Liver (tissue), 3 donors: Measurements from ENCODE around the gene CCDC200.

Experiments
- ATF3 ChIP-seq: IDR thresholded peaks from 2 replicates; pipeline ENCODE4 v1.6.1; 2016; ENCODE audit warnings: antibody characterized with exemption
- CTCF ChIP-seq: fragments of 150-350 bp; IDR thresholded peaks from 2 replicates; pipeline ENCODE4 v1.5.1; 2017; ENCODE audit warnings: improper control_type of control experiment, low read depth, low read length; ENCODE audit not compliant: missing input control
- FOXA1 ChIP-seq: IDR thresholded peaks from 2 replicates; pipeline ENCODE4 v1.6.1; 2016; ENCODE audit warnings: antibody characterized with exemption
- GABPA ChIP-seq, 2 donors: IDR thresholded peaks in 1 of 2; conservative IDR thresholded peaks in 1 of 2; 2 replicates each; pipeline ENCODE4 v1.6.1; 2016; ENCODE audit warnings: antibody characterized with exemption in 2 of 2, mild to moderate bottlenecking in 1 of 2, moderate library complexity in 1 of 2
- HNF4G ChIP-seq: IDR thresholded peaks from 2 replicates; pipeline ENCODE4 v1.6.1; 2016; ENCODE audit warnings: antibody characterized with exemption
- JUND ChIP-seq, 2 donors: IDR thresholded peaks; 2 replicates each; pipeline ENCODE4 v1.6.1; 2016; ENCODE audit warnings: antibody characterized with exemption in 2 of 2
- MAX ChIP-seq: IDR thresholded peaks from 2 replicates; pipeline ENCODE4 v1.6.1; 2016; ENCODE audit warnings: antibody characterized with exemption
- RAD21 ChIP-seq, 2 donors: IDR thresholded peaks; 2 replicates each; pipeline ENCODE4 v1.6.1; 2016; ENCODE audit warnings: antibody characterized with exemption in 2 of 2, mild to moderate bottlenecking in 2 of 2
- REST ChIP-seq: IDR thresholded peaks from 2 replicates; pipeline ENCODE4 v1.6.1; 2016; ENCODE audit warnings: antibody characterized with exemption, mild to moderate bottlenecking
- RXRA ChIP-seq, 2 donors: IDR thresholded peaks; 2 replicates each; pipeline ENCODE4 v1.6.1; 2017 to 2018; ENCODE audit warnings: antibody characterized with exemption in 2 of 2, mild to moderate bottlenecking in 1 of 2
- SP1 ChIP-seq: IDR thresholded peaks from 2 replicates; pipeline ENCODE4 v1.6.1; 2018; ENCODE audit warnings: antibody characterized with exemption, mild to moderate bottlenecking
- TAF1 ChIP-seq: conservative IDR thresholded peaks from 2 replicates; pipeline ENCODE4 v1.6.1; 2016; ENCODE audit warnings: antibody characterized with exemption, mild to moderate bottlenecking
- YY1 ChIP-seq: IDR thresholded peaks from 2 replicates; pipeline ENCODE4 v1.6.1; 2016; ENCODE audit warnings: antibody characterized with exemption, mild to moderate bottlenecking
- ZBTB33 ChIP-seq: IDR thresholded peaks from 2 replicates; pipeline ENCODE4 v1.6.1; 2016; ENCODE audit warnings: antibody characterized with exemption
- donor health status: healthy.
- donor health status: healthy.

GRCh38 chr17:43219001-43219400 is 9.4 kb downstream of the CCDC200 start:
- no peak for TF ChIP-seq MAX
- no peak for TF ChIP-seq CTCF
- no peak for TF ChIP-seq JUND (IDR thresholded peaks at IDR 0.05)
- no peak for TF ChIP-seq SP1
- TF ChIP-seq REST: no peak
- TF ChIP-seq TAF1: no peak
- TF ChIP-seq GABPA (IDR thresholded peaks at IDR 0.05 in 1 of 2, conservative IDR thresholded peaks at IDR 0.05 in 1 of 2): no peak
- no peak for TF ChIP-seq YY1
- no peak for TF ChIP-seq HNF4G
- no peak for TF ChIP-seq RAD21 (IDR thresholded peaks at IDR 0.05)
- TF ChIP-seq RXRA (IDR thresholded peaks at IDR 0.05): no peak
- no peak for TF ChIP-seq ZBTB33
- no peak for TF ChIP-seq FOXA1
- TF ChIP-seq ATF3: no peak
